Bronchial epithelial cell (primary cell): ENCODE measurements around the gene LACRT. TPM values are rescaled to one million over a fixed set of nuclear protein-coding genes. Genes with fewer than 3 reads are reported as not detected.
"Not testable (repeated sequence)": the region's sequence is repeated elsewhere in the genome, so short reads cannot be mapped to it uniquely, and the experiment has no call there.

Experiments
- DNase-seq: peaks from one replicate; pipeline ENCODE4 v3.0.0-alpha.2; 2010; ENCODE audit warnings: low read depth
- FAIRE-seq: peaks from 2 replicates; lab custom pipeline; 2011; peaks lifted over from hg19 to GRCh38; lab: Jason Lieb, UNC
- H3K27me3 ChIP-seq: 2 replicates; pipeline ENCODE4 v1.5.1; 2011; ENCODE audit warnings: low read length; ENCODE audit not compliant: control insufficient read depth, insufficient read depth
- H3K36me3 ChIP-seq: 2 replicates; pipeline ENCODE4 v1.5.1; 2011; ENCODE audit warnings: low read length; ENCODE audit not compliant: control insufficient read depth, insufficient read depth
- H3K4me3 ChIP-seq: 2 replicates; pipeline ENCODE4 v1.5.1; 2011; ENCODE audit warnings: mild to moderate bottlenecking, low read depth, low read length, control low read depth
- CTCF ChIP-seq: IDR thresholded peaks from 2 replicates; pipeline ENCODE4 v1.5.1; 2011; ENCODE audit warnings: mild to moderate bottlenecking, moderate library complexity, low read length, control low read depth, inconsistent platforms; ENCODE audit not compliant: insufficient read depth, severe bottlenecking
- total RNA-seq: library from RNA; depleted of rRNA; stranded (reverse); fragments of >200 nt; gene quantifications from 2 replicates; pipeline ENCODE4 v1.2.1, GENCODE V29; 2014

The LACRT gene
- total RNA-seq, 1 donor from 2014 or later, result not detected

- Histone ChIP-seq H3K36me3 (no peaks in the 10 kb centered on the region), H3K27me3 (peaks cover 6% of the 10 kb centered on the region), H3K4me3 (no peak overlapping the region)
- DNase-seq (peak; percentile 50), FAIRE-seq (no peak)
- TF ChIP-seq CTCF, result no peak
Measured at GRCh38 chr12:54650409-54650808, 15.7 kb upstream of the LACRT start.

GRCh38 chr12:54649825-54650224, 15.1 kb upstream of the LACRT start:
- DNase-seq (no peak), FAIRE-seq (peak; percentile 50)
- Histone ChIP-seq H3K36me3 (no peaks in the 10 kb centered on the region), H3K4me3 (no peak overlapping the region), H3K27me3 (peaks cover 6% of the 10 kb centered on the region)
- TF ChIP-seq CTCF, result no peak

- peaks cover 6% of the 10 kb centered on the region for H3K27me3 ChIP-seq
Measured at GRCh38 chr12:54648265-54648664, 13.6 kb upstream of the LACRT start, which contains the start of gene DCD. DCD (minus strand) TSS chr12:54648365; CDS start chr12:54648303, 62 bp downstream.

GRCh38 chr12:54641554-54641953, 6.9 kb upstream of the LACRT start:
- no peak overlapping the region for H3K4me3 ChIP-seq
- peaks cover 2% of the 10 kb centered on the region for H3K27me3 ChIP-seq
- TF ChIP-seq CTCF, result no peak
- DNase-seq, result no peak
- FAIRE-seq, result no peak
- H3K36me3 ChIP-seq, result no peaks in the 10 kb centered on the region

More at GRCh38 chr12:54648265-54648664, 13.6 kb upstream of the LACRT start, which contains the start of gene DCD:
- no peak for TF ChIP-seq CTCF
- DNase-seq (no peak), FAIRE-seq (no peak)
- H3K4me3 ChIP-seq, result no peak within 1 kb of the TSS
- H3K36me3 ChIP-seq, result no peaks in the 10 kb centered on the region

GRCh38 chr12:54641089-54641488, 6.4 kb upstream of the LACRT start:
- FAIRE-seq, result no peak
- H3K4me3 ChIP-seq, result no peak overlapping the region
- DNase-seq, result no peak
- TF ChIP-seq CTCF, result no peak
- no peaks in the 10 kb centered on the region for H3K36me3 ChIP-seq
- H3K27me3 ChIP-seq, result no peaks in the 10 kb centered on the region

- H3K36me3 ChIP-seq, H3K4me3 ChIP-seq, H3K27me3 ChIP-seq, DNase-seq, FAIRE-seq: not testable (repeated sequence)
Measured at GRCh38 chr12:54639112-54639511, 4.4 kb upstream of the LACRT start.
